Epithelial cell of umbilical artery (primary cell): Measurements from ENCODE around the gene KLRB1. TPM values are rescaled to one million over a fixed set of nuclear protein-coding genes. Genes with fewer than 3 reads are reported as not detected.

Experiments used
- total RNA-seq: library from RNA; depleted of rRNA; stranded (reverse); fragments of >200 nt; gene quantifications from 2 replicates; pipeline ENCODE4 v1.2.3, GENCODE V29; 2014

Gene KLRB1
- not detected in 2 replicates for total RNA-seq

GRCh38 chr12:9607716-9608115 is at the start of gene KLRB1:
Gene KLRB1, minus strand, starts transcription at chr12:9607916. Its CDS starts 77 bp downstream, at chr12:9607839.

Other genes with a start within 250 kb of the KLRB1 start
- 0.32 and 2.4 TPM in 2 replicates for gene CLEC2D, start 61.8 kb upstream of the KLRB1 start, total RNA-seq
- not detected in 2 replicates for gene CLECL1, start 125.2 kb upstream of the KLRB1 start, total RNA-seq
- 0.97 and 2.0 TPM in 2 replicates for gene CD69, start 153.0 kb upstream of the KLRB1 start, total RNA-seq
- gene KLRF1, start 219.6 kb upstream of the KLRB1 start, total RNA-seq = 0.30 TPM in 1 of 2 replicates, not detected in the other